Activated T-cell treated with anti-CD3 and anti-CD28 coated beads, Interleukin-2, amount 50 U/mL, for 24 hours (primary cell): ENCODE data around the gene MRI1.
A peak's percentile ranks its signal among the peaks of the same experiment; 100 is the strongest.

ENCODE experiments used
- DNase-seq: peaks from one replicate; pipeline ENCODE4 v3.0.0-alpha.2; 2020
- H3K27ac Mint-ChIP-seq: 2 replicates; pipeline ENCODE4 v1.8.0; 2020; ENCODE audit warnings: mild to moderate bottlenecking, mixed read lengths
- H3K27me3 Mint-ChIP-seq: 2 replicates; pipeline ENCODE4 v1.8.0; 2020; ENCODE audit warnings: mixed read lengths
- H3K36me3 Mint-ChIP-seq: 2 replicates; pipeline ENCODE4 v1.8.0; 2020; ENCODE audit warnings: low read depth, mixed read lengths
- H3K4me1 Mint-ChIP-seq: 2 replicates; pipeline ENCODE4 v1.8.0; 2020; ENCODE audit warnings: low read depth, mixed read lengths
- H3K4me3 Mint-ChIP-seq: 2 replicates; pipeline ENCODE4 v1.8.0; 2020; ENCODE audit warnings: mild to moderate bottlenecking, moderate library complexity, mixed read lengths
- H3K9me3 Mint-ChIP-seq: 2 replicates; pipeline ENCODE4 v1.8.0; 2020; ENCODE audit warnings: mixed read lengths

The MRI1 gene

DNA sequence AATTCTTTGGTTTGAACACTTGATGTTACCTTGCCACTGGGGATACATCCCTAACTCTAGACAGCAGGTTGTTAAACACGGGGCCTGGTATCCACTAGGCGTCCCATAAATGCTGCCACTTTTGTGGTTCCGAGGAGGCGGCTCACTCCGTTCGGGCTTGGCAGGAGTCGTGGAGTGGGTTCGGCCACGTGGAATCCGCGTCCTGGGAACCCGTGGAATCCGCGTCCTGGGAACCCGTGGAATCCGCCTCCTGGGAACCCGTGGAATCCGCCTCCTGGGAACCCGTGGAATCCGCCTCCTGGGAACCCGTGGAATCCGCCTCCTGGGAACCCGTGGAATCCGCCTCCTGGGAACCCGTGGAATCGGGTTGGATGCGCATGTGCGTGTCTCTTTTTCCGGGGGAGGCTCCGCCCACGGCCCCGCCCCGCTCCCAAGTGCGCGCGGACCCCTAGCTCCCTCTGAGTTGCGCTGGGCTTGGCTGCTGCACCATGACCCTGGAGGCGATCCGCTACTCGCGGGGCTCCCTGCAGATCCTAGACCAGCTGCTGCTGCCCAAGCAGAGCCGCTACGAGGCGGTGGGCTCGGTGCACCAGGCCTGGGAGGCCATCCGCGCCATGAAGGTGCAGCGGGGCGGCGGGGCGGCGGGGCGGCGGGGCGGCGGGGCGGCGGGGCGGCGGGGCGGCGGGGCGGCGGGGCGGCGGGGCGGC is at the start of gene MRI1:
Gene MRI1 (plus strand): TSS at position 422 of the 707 bp plus-strand sequence. CDS start 67 bp downstream, at position 489.
- Mint-ChIP-seq H3K36me3 (peaks cover 76% of the 10 kb centered on the region), H3K9me3 (no peaks in the 10 kb centered on the region), H3K4me3 (peak within 1 kb of the TSS; percentile 90), H3K27me3 (no peaks in the 10 kb centered on the region), H3K27ac (peak within 1 kb of the TSS; percentile 95), H3K4me1 (peaks cover 20% of the 10 kb centered on the region)
- peak; percentile 87 for DNase-seq

DNA sequence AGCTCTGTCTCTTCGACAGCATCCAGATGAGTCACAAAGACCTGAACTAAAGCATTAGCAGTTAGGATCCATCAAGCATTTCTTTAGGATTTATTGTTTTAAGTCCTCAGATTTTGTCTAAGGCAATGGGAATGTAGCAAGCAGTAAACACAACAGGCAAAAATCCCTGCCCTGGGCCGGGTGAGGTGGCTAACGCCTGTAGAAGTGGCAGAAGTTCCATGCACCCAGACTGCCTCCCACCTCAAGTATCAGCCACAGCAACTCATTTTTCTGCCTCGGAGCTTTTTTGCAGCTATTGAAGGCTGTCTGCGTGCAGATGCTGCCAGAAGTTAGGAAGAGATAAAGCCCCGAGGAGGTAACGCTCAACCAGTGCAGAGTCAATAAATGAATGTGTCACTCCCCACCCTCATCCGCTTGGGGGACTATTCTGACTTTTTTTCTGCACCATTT is 47.1 kb upstream of the MRI1 start:
- Mint-ChIP-seq H3K9me3 (peaks cover 8% of the 10 kb centered on the region), H3K27me3 (peaks cover 6% of the 10 kb centered on the region), H3K27ac (no peak overlapping the region), H3K4me1 (no peaks in the 10 kb centered on the region), H3K4me3 (no peak overlapping the region), H3K36me3 (no peaks in the 10 kb centered on the region)
- no peak for DNase-seq

- Mint-ChIP-seq H3K27ac (no peak overlapping the region), H3K9me3 (peaks cover 8% of the 10 kb centered on the region), H3K4me3 (no peak overlapping the region), H3K4me1 (no peaks in the 10 kb centered on the region), H3K27me3 (no peaks in the 10 kb centered on the region), H3K36me3 (no peaks in the 10 kb centered on the region)
- DNase-seq: no peak
Measured at GRCh38 chr19:13718733-13719132, 45.6 kb upstream of the MRI1 start.

- H3K4me1 Mint-ChIP-seq: no peaks in the 10 kb centered on the region
- no peaks in the 10 kb centered on the region for H3K9me3 Mint-ChIP-seq
- no peaks in the 10 kb centered on the region for H3K36me3 Mint-ChIP-seq
- H3K4me3 Mint-ChIP-seq: no peak overlapping the region
- H3K27me3 Mint-ChIP-seq: no peaks in the 10 kb centered on the region
- H3K27ac Mint-ChIP-seq: no peak overlapping the region
- DNase-seq: no peak
Measured at GRCh38 chr19:13722146-13722545, 42.2 kb upstream of the MRI1 start.

DNA sequence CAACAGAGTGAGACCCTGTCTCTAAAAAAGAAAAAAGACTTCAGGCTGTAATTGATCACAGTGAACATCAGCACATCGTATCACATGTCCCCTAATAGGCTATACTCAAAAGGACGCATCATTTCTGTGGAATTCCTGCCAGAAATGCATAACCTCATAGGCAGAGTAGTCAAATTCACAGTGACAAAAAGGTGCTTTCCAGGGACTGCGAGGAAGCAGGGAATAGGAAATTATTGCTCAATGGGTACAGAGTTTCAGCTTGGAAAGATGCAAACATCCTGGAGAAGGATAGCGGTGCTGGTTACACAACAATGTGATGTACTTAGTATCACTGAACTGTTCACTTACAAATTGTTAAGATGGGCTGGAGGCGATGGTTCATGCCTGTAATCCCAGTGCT is 41.1 kb upstream of the MRI1 start:
- H3K4me1 Mint-ChIP-seq: no peaks in the 10 kb centered on the region
- no peaks in the 10 kb centered on the region for H3K9me3 Mint-ChIP-seq
- no peaks in the 10 kb centered on the region for H3K36me3 Mint-ChIP-seq
- H3K4me3 Mint-ChIP-seq: no peak overlapping the region
- H3K27ac Mint-ChIP-seq: no peak overlapping the region
- no peak for DNase-seq
- H3K27me3 Mint-ChIP-seq: no peaks in the 10 kb centered on the region

DNA sequence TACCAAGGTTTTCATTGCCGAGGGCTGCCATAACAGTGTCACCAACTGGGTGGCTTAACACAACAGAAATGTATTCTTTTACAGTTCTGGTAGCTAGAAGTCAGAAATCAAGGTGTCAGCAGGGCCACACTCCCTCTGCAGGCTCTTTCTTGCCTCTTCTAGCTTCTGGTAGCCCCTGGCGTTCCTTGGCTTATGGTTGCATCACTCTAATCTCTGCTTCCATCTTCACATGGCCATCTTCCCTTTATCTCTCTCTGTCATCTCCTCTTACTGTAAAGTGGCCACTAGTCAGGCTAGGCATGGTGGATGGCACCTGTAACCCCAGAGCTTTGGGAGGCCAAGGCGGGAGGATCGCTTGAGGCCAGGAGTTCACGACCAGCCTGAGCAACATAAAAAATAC is 38.0 kb upstream of the MRI1 start:
- Mint-ChIP-seq H3K4me1 (peaks cover 20% of the 10 kb centered on the region), H3K36me3 (no peaks in the 10 kb centered on the region), H3K4me3 (no peak overlapping the region), H3K27me3 (no peaks in the 10 kb centered on the region), H3K9me3 (no peaks in the 10 kb centered on the region), H3K27ac (no peak overlapping the region)
- DNase-seq: no peak

GRCh38 chr19:13727798-13728197 is 36.5 kb upstream of the MRI1 start:
- no peaks in the 10 kb centered on the region for H3K9me3 Mint-ChIP-seq
- no peaks in the 10 kb centered on the region for H3K27me3 Mint-ChIP-seq
- H3K4me1 Mint-ChIP-seq: peaks cover 25% of the 10 kb centered on the region
- no peak for DNase-seq
- H3K36me3 Mint-ChIP-seq: no peaks in the 10 kb centered on the region
- no peak overlapping the region for H3K27ac Mint-ChIP-seq
- H3K4me3 Mint-ChIP-seq: no peak overlapping the region

DNA sequence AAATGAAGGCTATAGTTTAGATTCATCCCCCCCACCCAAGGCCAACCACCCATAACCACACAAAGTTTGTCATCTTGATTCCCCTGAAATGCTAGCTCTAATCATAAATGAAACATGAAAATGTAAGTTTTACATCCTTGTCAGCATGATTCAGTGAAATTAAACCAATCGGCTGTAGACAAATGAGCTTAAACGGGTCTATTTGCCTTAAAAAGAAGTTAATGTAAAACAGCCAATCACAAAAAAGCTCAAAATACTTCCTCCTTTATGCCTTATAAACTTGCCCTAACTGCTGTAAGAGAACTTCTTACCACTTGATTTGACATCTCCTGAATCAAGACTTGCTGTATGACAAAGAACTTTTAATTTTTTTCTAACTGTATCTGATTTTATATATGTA is 34.5 kb upstream of the MRI1 start:
- no peak for DNase-seq
- H3K4me1 Mint-ChIP-seq: peaks cover 25% of the 10 kb centered on the region
- H3K27me3 Mint-ChIP-seq: no peaks in the 10 kb centered on the region
- no peaks in the 10 kb centered on the region for H3K9me3 Mint-ChIP-seq
- peak overlapping the region; percentile 98 for H3K27ac Mint-ChIP-seq
- peak overlapping the region; percentile 80 for H3K4me3 Mint-ChIP-seq
- peaks cover 2% of the 10 kb centered on the region for H3K36me3 Mint-ChIP-seq

DNA sequence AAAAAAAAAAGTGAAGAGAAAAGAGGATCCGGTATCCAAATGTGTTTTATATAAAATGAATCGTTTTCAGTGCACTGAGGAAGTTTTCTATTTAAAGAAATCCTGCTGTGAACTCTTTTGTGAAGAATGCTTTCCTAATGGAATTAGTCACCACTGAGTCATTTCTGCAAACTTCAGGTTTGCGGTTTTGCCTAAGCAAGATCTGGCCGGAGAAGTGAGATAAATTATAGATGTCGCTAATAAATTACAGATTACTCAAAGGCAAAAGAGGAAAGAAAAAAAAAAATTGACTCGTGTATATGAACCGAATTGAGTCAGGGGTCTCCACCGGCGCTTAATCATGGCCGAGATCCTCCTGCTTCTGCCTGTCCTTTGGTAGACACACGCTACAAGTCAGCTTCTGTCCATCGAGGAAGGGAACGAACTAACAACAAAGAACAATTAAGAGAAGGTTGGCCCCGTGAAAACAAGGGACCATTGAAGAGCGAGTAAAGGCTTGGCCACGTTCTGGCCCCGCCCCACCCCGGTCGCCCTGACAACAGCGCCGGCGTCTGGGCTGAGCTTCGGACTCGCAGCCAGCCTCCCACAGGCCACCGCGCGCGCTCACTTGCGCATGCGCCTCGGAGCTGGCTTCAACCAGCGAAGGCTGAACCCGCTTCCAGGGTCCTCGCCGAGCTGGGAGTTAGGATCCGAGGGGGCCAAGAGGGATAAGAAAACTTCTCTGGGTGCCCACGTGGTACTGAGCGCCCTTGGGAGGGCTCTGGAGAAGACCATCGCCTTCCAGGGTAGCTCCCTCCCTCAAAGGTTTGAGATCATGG is 33.0 kb upstream of the MRI1 start:
- H3K9me3 Mint-ChIP-seq: no peaks in the 10 kb centered on the region
- peaks cover 25% of the 10 kb centered on the region for H3K4me1 Mint-ChIP-seq
- DNase-seq: peak; percentile 96
- H3K27me3 Mint-ChIP-seq: no peaks in the 10 kb centered on the region
- H3K36me3 Mint-ChIP-seq: peaks cover 6% of the 10 kb centered on the region
- H3K4me3 Mint-ChIP-seq: peak overlapping the region; percentile 80
- H3K27ac Mint-ChIP-seq: peak overlapping the region; percentile 98

DNA sequence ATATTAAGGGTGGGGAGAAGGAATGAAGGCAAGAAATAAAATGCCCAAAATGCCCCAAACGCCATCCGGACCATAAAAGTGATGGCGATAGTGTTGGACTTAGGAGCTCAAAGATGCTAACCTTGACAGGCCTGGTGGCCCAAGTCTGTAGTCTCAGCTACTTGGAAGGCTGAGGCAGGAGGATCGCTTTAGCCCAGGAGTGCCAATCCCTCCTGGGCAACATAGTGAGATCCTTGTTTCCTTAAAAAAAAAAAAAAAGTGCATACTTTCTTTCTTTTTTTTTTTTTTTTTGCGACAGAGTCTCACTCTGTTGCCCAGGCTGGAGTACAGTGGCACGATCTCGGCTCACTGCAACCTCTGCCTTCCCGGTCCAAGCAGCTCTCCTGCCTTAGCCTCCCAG is 32.0 kb upstream of the MRI1 start:
- Mint-ChIP-seq H3K4me3 (peak overlapping the region; percentile 80), H3K36me3 (peaks cover 6% of the 10 kb centered on the region), H3K27ac (peak overlapping the region; percentile 98), H3K4me1 (peaks cover 25% of the 10 kb centered on the region), H3K27me3 (no peaks in the 10 kb centered on the region), H3K9me3 (no peaks in the 10 kb centered on the region)
- DNase-seq: no peak

DNA sequence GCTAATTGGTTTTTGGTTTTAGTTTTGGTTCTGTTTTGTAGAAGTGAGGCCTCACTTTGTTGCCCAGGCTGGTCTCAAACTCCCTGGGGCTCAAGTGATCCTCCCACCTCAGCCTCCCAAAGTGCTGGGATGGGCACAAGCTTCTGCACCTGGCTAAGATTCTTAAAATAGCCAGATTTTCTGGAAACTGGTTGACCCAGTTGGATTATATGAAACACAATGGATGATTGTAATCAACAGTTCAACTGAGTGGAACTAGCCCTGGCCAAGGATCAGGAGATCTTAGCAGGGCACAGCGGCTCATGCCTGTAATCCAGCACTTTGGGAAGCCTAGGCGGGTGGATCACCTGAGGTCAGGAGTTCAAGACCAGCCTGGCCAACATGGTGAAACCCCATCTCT is 29.6 kb upstream of the MRI1 start:
- no peak for DNase-seq
- Mint-ChIP-seq H3K4me3 (no peak overlapping the region), H3K4me1 (peaks cover 21% of the 10 kb centered on the region), H3K27ac (no peak overlapping the region), H3K27me3 (no peaks in the 10 kb centered on the region), H3K36me3 (peaks cover 10% of the 10 kb centered on the region), H3K9me3 (no peaks in the 10 kb centered on the region)

DNA sequence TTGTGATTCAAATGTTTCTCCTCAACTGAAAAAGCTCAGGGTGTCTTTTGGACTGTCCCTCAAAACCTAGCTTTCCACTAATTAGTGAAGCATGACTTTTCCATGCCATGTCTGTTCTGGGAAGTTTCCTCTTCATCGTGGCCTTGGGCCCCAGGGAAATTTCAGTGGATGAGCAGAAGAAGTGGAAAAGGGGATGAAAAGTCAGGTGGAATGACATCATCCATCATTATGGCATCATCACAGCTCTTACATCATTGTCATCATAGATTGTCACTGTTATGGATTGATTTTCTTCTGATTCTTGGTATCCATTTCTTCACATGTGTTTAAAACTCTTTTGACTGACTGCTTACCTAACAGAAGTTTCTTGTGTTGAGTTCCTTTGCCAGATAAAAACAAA is 26.2 kb upstream of the MRI1 start:
- peaks cover 14% of the 10 kb centered on the region for H3K36me3 Mint-ChIP-seq
- H3K4me3 Mint-ChIP-seq: no peak overlapping the region
- no peaks in the 10 kb centered on the region for H3K4me1 Mint-ChIP-seq
- no peaks in the 10 kb centered on the region for H3K9me3 Mint-ChIP-seq
- H3K27ac Mint-ChIP-seq: no peak overlapping the region
- DNase-seq: no peak
- no peaks in the 10 kb centered on the region for H3K27me3 Mint-ChIP-seq

- Mint-ChIP-seq H3K9me3 (no peaks in the 10 kb centered on the region), H3K4me1 (peaks cover 2% of the 10 kb centered on the region), H3K27ac (no peak overlapping the region), H3K27me3 (no peaks in the 10 kb centered on the region), H3K4me3 (no peak overlapping the region), H3K36me3 (peaks cover 8% of the 10 kb centered on the region)
- DNase-seq: no peak
Measured at GRCh38 chr19:13741893-13742292, 22.4 kb upstream of the MRI1 start.

GRCh38 chr19:13742756-13743155 is 21.6 kb upstream of the MRI1 start:
- Mint-ChIP-seq H3K4me1 (peaks cover 7% of the 10 kb centered on the region), H3K27ac (no peak overlapping the region), H3K27me3 (no peaks in the 10 kb centered on the region), H3K36me3 (peaks cover 12% of the 10 kb centered on the region), H3K9me3 (no peaks in the 10 kb centered on the region), H3K4me3 (no peak overlapping the region)
- DNase-seq: no peak

GRCh38 chr19:13744174-13744573 is 20.1 kb upstream of the MRI1 start:
- Mint-ChIP-seq H3K9me3 (no peaks in the 10 kb centered on the region), H3K4me1 (peaks cover 17% of the 10 kb centered on the region), H3K27ac (no peak overlapping the region), H3K36me3 (peaks cover 15% of the 10 kb centered on the region), H3K27me3 (no peaks in the 10 kb centered on the region), H3K4me3 (no peak overlapping the region)
- no peak for DNase-seq
